H9 (cell line): ENCODE data around the gene MTFMT. TPM values are rescaled to one million over a fixed set of nuclear protein-coding genes. Genes with fewer than 3 reads are reported as not detected.

Experiments used
- DNase-seq: peaks from one replicate; pipeline ENCODE4 v3.0.0-alpha.2; 2017
- H2AFZ ChIP-seq: one replicate; pipeline ENCODE4 v1.6.1; 2013; ENCODE audit warnings: mild to moderate bottlenecking, low read length, control low read depth, moderate library complexity
- H2AK5ac ChIP-seq: 2 replicates; pipeline ENCODE4 v1.6.1; 2013; ENCODE audit warnings: low read length, control low read depth, mixed read lengths; ENCODE audit not compliant: insufficient read length
- H2BK120ac ChIP-seq: one replicate; pipeline ENCODE4 v1.6.1; 2013; ENCODE audit warnings: low read depth, mild to moderate bottlenecking, low read length, control low read depth, inconsistent platforms; ENCODE audit not compliant: poor library complexity, severe bottlenecking
- H2BK12ac ChIP-seq: 2 replicates; pipeline ENCODE4 v1.6.1; 2013; ENCODE audit warnings: low read length, control low read depth, mixed read lengths, low read depth; ENCODE audit not compliant: insufficient read length
- H2BK15ac ChIP-seq: 2 replicates; pipeline ENCODE4 v1.6.1; 2013; ENCODE audit warnings: low read depth, low read length, control low read depth
- H2BK20ac ChIP-seq: one replicate; pipeline ENCODE4 v1.6.1; 2013; ENCODE audit warnings: low read depth, mild to moderate bottlenecking, low read length, control low read depth, inconsistent platforms; ENCODE audit not compliant: poor library complexity, severe bottlenecking
- H2BK5ac ChIP-seq: 2 replicates; pipeline ENCODE4 v1.6.1; 2013; ENCODE audit warnings: low read length, control low read depth, mixed read lengths; ENCODE audit not compliant: insufficient read length
- H3K14ac ChIP-seq: 2 replicates; pipeline ENCODE4 v1.6.1; 2013; ENCODE audit warnings: low read length, control low read depth; ENCODE audit not compliant: insufficient read depth
- H3K18ac ChIP-seq: 2 replicates; pipeline ENCODE4 v1.6.1; 2013; ENCODE audit warnings: low read depth, mild to moderate bottlenecking, mixed read lengths, low read length, control low read depth; ENCODE audit not compliant: insufficient read length
- H3K23ac ChIP-seq: 2 replicates; pipeline ENCODE4 v1.6.1; 2013; ENCODE audit warnings: low read length, control low read depth, mixed read lengths, low read depth; ENCODE audit not compliant: insufficient read length
- H3K23me2 ChIP-seq: 2 replicates; pipeline ENCODE4 v1.6.1; 2013; ENCODE audit warnings: low read depth, mild to moderate bottlenecking, mixed read lengths, low read length, control low read depth; ENCODE audit not compliant: insufficient read length, poor library complexity, severe bottlenecking
- H3K27ac ChIP-seq: 2 replicates; pipeline ENCODE4 v1.5.1; 2013; ENCODE audit warnings: low read length, control low read depth, mixed read lengths, low read depth; ENCODE audit not compliant: insufficient read length
- H3K27me3 ChIP-seq: 2 replicates; pipeline ENCODE4 v1.6.1; 2013; ENCODE audit warnings: low read length, control low read depth, inconsistent platforms; ENCODE audit not compliant: insufficient read depth
- H3K4ac ChIP-seq: 2 replicates; pipeline ENCODE4 v1.6.1; 2013; ENCODE audit warnings: low read depth, mild to moderate bottlenecking, control low read depth, inconsistent platforms, low read length, moderate library complexity
- H3K4me1 ChIP-seq: 2 replicates; pipeline ENCODE4 v1.6.1; 2013; ENCODE audit warnings: low read length, control low read depth, inconsistent platforms; ENCODE audit not compliant: insufficient read depth
- H3K4me2 ChIP-seq: 2 replicates; pipeline ENCODE4 v1.6.1; 2013; ENCODE audit warnings: low read length, control low read depth, mixed read lengths; ENCODE audit not compliant: insufficient read length, insufficient read depth
- H3K56ac ChIP-seq: 2 replicates; pipeline ENCODE4 v1.6.1; 2013; ENCODE audit warnings: low read depth, mild to moderate bottlenecking, mixed read lengths, low read length, control low read depth; ENCODE audit not compliant: insufficient read length
- H3K79me1 ChIP-seq: 2 replicates; pipeline ENCODE4 v1.6.1; 2013; ENCODE audit warnings: low read depth, mild to moderate bottlenecking, moderate library complexity, low read length, control low read depth, inconsistent platforms; ENCODE audit not compliant: insufficient read depth, poor library complexity, severe bottlenecking
- H3K79me2 ChIP-seq: 2 replicates; pipeline ENCODE4 v1.6.1; 2013; ENCODE audit warnings: low read length, control low read depth, inconsistent platforms; ENCODE audit not compliant: insufficient read depth
- H3K9ac ChIP-seq: 2 replicates; pipeline ENCODE4 v1.6.1; 2013; ENCODE audit warnings: low read length, control low read depth, mixed read lengths; ENCODE audit not compliant: insufficient read length; ENCODE audit errors: extremely low read depth
- H3K9me3 ChIP-seq: one replicate; pipeline ENCODE4 v1.6.1; 2013; ENCODE audit warnings: low read depth, low read length, inconsistent platforms; ENCODE audit not compliant: control insufficient read depth
- H3T11ph ChIP-seq: one replicate; pipeline ENCODE4 v1.6.1; 2013; ENCODE audit warnings: mild to moderate bottlenecking, low read length, control low read depth, inconsistent platforms
- H4K20me1 ChIP-seq: one replicate; pipeline ENCODE4 v1.6.1; 2013; ENCODE audit not compliant: control insufficient read depth, insufficient read length, insufficient read depth
- H4K5ac ChIP-seq: 2 replicates; pipeline ENCODE4 v1.6.1; 2013; ENCODE audit warnings: low read depth, mild to moderate bottlenecking, mixed read lengths, low read length, control low read depth; ENCODE audit not compliant: insufficient read length
- H4K8ac ChIP-seq: replicated peaks from 2 replicates; pipeline ENCODE4 v1.6.1; 2013; ENCODE audit warnings: low read length, control low read depth, mixed read lengths, low read depth; ENCODE audit not compliant: insufficient read length
- H4K91ac ChIP-seq: 2 replicates; pipeline ENCODE4 v1.6.1; 2013; ENCODE audit warnings: low read depth, mild to moderate bottlenecking, moderate library complexity, mixed read lengths, low read length, control low read depth; ENCODE audit not compliant: insufficient read length
- H3K27ac Mint-ChIP-seq, 3 experiments: 2 replicates in 2 of 3; 3 replicates in 1 of 3; pipeline ENCODE4 v1.8.0; 2020 to 2021; ENCODE audit warnings: mixed read lengths in 3 of 3, mild to moderate bottlenecking in 1 of 3, moderate library complexity in 1 of 3
- H3K27me3 Mint-ChIP-seq: 2 replicates; pipeline ENCODE4 v1.8.0; 2021; ENCODE audit warnings: low read depth, mild to moderate bottlenecking, moderate library complexity, mixed read lengths
- H3K36me3 Mint-ChIP-seq, 3 experiments: 2 replicates in 2 of 3; 3 replicates in 1 of 3; pipeline ENCODE4 v1.8.0; 2020 to 2021; ENCODE audit warnings: low read depth in 3 of 3, mixed read lengths in 3 of 3; ENCODE audit not compliant: insufficient read depth in 1 of 3
- H3K4me1 Mint-ChIP-seq, 2 experiments: 2 replicates each; pipeline ENCODE4 v1.8.0; 2020; ENCODE audit warnings: mixed read lengths in 2 of 2
- H3K4me3 Mint-ChIP-seq, 2 experiments: 2 replicates in 1 of 2; 3 replicates in 1 of 2; pipeline ENCODE4 v1.8.0; 2020 to 2021; ENCODE audit warnings: mild to moderate bottlenecking in 2 of 2, mixed read lengths in 2 of 2, moderate library complexity in 1 of 2
- H3K9me3 Mint-ChIP-seq, 2 experiments: 2 replicates in 1 of 2; 3 replicates in 1 of 2; pipeline ENCODE4 v1.8.0; 2020; ENCODE audit warnings: mild to moderate bottlenecking in 2 of 2, mixed read lengths in 2 of 2, moderate library complexity in 1 of 2
- WGBS: extraction: QIAGEN DNeasy Blood & Tissue Kit; methylation state at CpG from one replicate; pipeline ENCODE4 v1.1.7; 2013; ENCODE audit warnings: missing lambda C conversion rate, low lambda C conversion rate, mixed read lengths; ENCODE audit not compliant: insufficient read length; ENCODE audit errors: extremely low coverage; 5-methylcytosine and 5-hydroxymethylcytosine counted together
- total RNA-seq: library from RNA; stranded (reverse); gene quantifications from 2 replicates; pipeline ENCODE4 v1.2.1, GENCODE V29; 2021
- TF ChIP-seq, protein P1 (sequence below): fragments of 200-600 bp; sonication (generic); conservative IDR thresholded peaks from 3 replicates; pipeline ENCODE4 v1.8.0; 2021; ENCODE audit warnings: antibody characterized with exemption, mild to moderate bottlenecking

The MTFMT gene
- total RNA-seq, 1 experiment from 2014 or later, result 16.0 TPM

DNA sequence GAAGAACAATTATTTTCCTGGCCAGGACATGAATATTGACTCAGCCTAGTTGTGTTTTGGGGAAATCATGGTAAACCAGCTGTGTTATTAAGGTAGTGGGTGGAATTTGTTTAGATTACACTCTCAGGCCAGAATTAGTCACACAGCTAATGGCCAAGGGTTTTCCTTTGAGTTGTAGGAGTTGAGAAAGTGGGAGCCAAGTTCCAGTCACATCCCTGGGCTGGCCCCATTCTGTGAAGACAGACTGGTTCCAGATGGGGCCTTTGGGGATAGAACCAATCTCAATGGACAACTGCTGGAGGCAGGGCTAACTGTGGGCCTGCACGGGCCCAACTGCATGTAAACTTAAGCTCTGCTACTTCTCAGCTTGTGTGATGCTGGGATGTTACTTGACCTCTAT, 39.7 kb upstream of the MTFMT start:
- Mint-ChIP-seq H3K9me3 (peaks cover 3 to 10% of the 10 kb centered on the region in 2 experiments; a peak in 3 of 5 replicates), H3K4me1 (peaks cover 36 to 37% of the 10 kb centered on the region in 2 experiments), H3K36me3 (no peaks in the 10 kb centered on the region; a peak in 3 of 7 replicates), H3K27ac (no peak overlapping the region), H3K27me3 (peaks cover 8% of the 10 kb centered on the region), H3K4me3 (no peak overlapping the region)
- no CpG with 5 or more reads among the region's 1 CpG for WGBS
- Histone ChIP-seq H3K23me2 (peaks cover 7% of the 10 kb centered on the region), H2BK15ac (no peak overlapping the region), H2BK20ac (no peak overlapping the region), H2AFZ (no peak overlapping the region), H4K8ac (no peak overlapping the region), H3K9ac (no peak overlapping the region), H3K14ac (no peak overlapping the region), H3K4me1 (peaks cover 5% of the 10 kb centered on the region), H3K56ac (no peak overlapping the region), H3K79me2 (no peaks in the 10 kb centered on the region), H2BK12ac (no peak overlapping the region), H3T11ph (no peak overlapping the region), H3K9me3 (no peaks in the 10 kb centered on the region), H4K5ac (no peak overlapping the region), H4K91ac (no peak overlapping the region), H3K4ac (no peak overlapping the region), H2BK5ac (no peak overlapping the region), H3K18ac (no peak overlapping the region), H3K27me3 (no peaks in the 10 kb centered on the region), H3K27ac (no peak overlapping the region), H3K79me1 (no peaks in the 10 kb centered on the region), H2BK120ac (no peak overlapping the region), H3K23ac (no peak overlapping the region), H2AK5ac (no peak overlapping the region), H3K4me2 (no peak overlapping the region), H4K20me1 (no peaks in the 10 kb centered on the region)
- TF ChIP-seq, protein P1, sequence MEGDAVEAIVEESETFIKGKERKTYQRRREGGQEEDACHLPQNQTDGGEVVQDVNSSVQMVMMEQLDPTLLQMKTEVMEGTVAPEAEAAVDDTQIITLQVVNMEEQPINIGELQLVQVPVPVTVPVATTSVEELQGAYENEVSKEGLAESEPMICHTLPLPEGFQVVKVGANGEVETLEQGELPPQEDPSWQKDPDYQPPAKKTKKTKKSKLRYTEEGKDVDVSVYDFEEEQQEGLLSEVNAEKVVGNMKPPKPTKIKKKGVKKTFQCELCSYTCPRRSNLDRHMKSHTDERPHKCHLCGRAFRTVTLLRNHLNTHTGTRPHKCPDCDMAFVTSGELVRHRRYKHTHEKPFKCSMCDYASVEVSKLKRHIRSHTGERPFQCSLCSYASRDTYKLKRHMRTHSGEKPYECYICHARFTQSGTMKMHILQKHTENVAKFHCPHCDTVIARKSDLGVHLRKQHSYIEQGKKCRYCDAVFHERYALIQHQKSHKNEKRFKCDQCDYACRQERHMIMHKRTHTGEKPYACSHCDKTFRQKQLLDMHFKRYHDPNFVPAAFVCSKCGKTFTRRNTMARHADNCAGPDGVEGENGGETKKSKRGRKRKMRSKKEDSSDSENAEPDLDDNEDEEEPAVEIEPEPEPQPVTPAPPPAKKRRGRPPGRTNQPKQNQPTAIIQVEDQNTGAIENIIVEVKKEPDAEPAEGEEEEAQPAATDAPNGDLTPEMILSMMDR, result no peak
- no peak for DNase-seq
